Breast epithelium (tissue), 4 donors: Measurements from ENCODE around the gene VIT. TPM values are rescaled to one million over a fixed set of nuclear protein-coding genes. Genes with fewer than 3 reads are reported as not detected.

Experiments used
- DNase-seq, 2 donors: peaks; one replicate each; pipeline ENCODE4 v3.0.0-alpha.2; 2019; ENCODE audit warnings: low spot score in 2 of 2
- H3K27ac ChIP-seq, 2 donors: fragments of 200-600 bp; sonication (generic) in 1 of 2; one replicate each; pipeline ENCODE4 v1.5.1; 2016 to 2019; ENCODE audit warnings: mild to moderate bottlenecking in 1 of 2
- H3K27me3 ChIP-seq, 2 donors: fragments of 200-600 bp; sonication (generic) in 1 of 2; one replicate each; pipeline versions ENCODE4 v1.5.1 to v1.6.0; 2017 to 2019; ENCODE audit warnings: control low read depth in 1 of 2, mild to moderate bottlenecking in 1 of 2
- H3K36me3 ChIP-seq: fragments of 200-600 bp; one replicate; pipeline ENCODE4 v1.5.1; 2019
- H3K4me1 ChIP-seq, 2 donors: fragments of 200-600 bp; sonication (generic); one replicate each; pipeline ENCODE4 v1.5.1; 2016 to 2019; ENCODE audit warnings: control low read depth in 1 of 2
- H3K4me3 ChIP-seq, 3 donors: fragments of 200-600 bp; sonication (generic); 1 replicate in 2 of 3; 2 replicates in 1 of 3; pipeline ENCODE4 v1.5.1; 2016 to 2019; ENCODE audit warnings: mild to moderate bottlenecking in 3 of 3, moderate library complexity in 2 of 3
- H3K9me3 ChIP-seq, 2 donors: fragments of 200-600 bp; sonication (generic) in 1 of 2; one replicate each; pipeline ENCODE4 v1.5.1; 2016 to 2019; ENCODE audit warnings: control low read depth in 1 of 2
- POLR2A ChIP-seq: fragments of 450-650 bp; IDR thresholded peaks from one replicate; pipeline ENCODE4 v1.6.1; 2016; ENCODE audit warnings: antibody characterized with exemption, mild to moderate bottlenecking, moderate library complexity
- POLR2AphosphoS5 ChIP-seq, 3 donors: sonication (generic); formaldehyde crosslinking; IDR thresholded peaks; one replicate each; pipeline ENCODE4 v1.6.1; 2017; ENCODE audit warnings: antibody characterized with exemption in 3 of 3
- intact Hi-C: fragments of 100-400 bp; cut with DNase I; formaldehyde crosslinking; loops from one replicate; pipeline ENCODE4 v1.15.1; 2023; ENCODE audit warnings: low total_unique reads
- total RNA-seq, 3 donors: library from RNA; depleted of rRNA; stranded (reverse); fragments of >200 nt; gene quantifications; one replicate each; pipeline ENCODE4 v1.1.0, GENCODE V29; 2016
- TF ChIP-seq, protein P1 (sequence below), 3 donors: fragments of 450-650 bp; IDR thresholded peaks; one replicate each; pipeline ENCODE4 v1.5.1; 2016 to 2017; ENCODE audit warnings: antibody characterized with exemption in 3 of 3, mild to moderate bottlenecking in 3 of 3, moderate library complexity in 3 of 3

The VIT gene
- total RNA-seq, 3 donors from 2014 or later, result 7.9 to 136 (median 9.2) TPM

DNA sequence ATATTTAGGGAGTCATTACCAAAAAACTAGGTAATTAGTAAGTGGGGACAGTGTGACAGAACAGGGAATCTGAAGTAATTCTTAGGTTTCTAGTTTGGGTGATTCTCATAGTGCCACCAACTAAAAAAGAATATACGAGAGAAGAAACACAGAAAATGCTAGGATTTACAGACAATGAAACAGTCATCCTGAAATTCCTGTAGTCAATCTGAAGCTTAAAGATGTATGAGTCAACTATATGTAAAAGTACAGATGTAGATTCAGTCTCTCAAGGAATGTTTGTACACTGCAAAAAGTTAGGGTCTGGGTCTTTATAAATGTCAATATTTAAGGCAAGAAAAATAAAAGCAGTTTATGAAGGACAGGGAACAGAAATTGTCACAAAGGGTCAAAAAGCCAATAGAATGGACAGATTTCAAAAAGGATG is 162.9 kb downstream of the VIT start:
- Histone ChIP-seq H3K9me3 (no peaks in the 10 kb centered on the region), H3K4me3 (no peak overlapping the region), H3K27ac (no peak overlapping the region), H3K4me1 (no peaks in the 10 kb centered on the region), H3K36me3 (no peaks in the 10 kb centered on the region), H3K27me3 (no peaks in the 10 kb centered on the region)
- no peak for DNase-seq
- TF ChIP-seq POLR2AphosphoS5 (IDR thresholded peaks at IDR 0.05) (no peak), POLR2A (no peak)
- TF ChIP-seq, protein P1, sequence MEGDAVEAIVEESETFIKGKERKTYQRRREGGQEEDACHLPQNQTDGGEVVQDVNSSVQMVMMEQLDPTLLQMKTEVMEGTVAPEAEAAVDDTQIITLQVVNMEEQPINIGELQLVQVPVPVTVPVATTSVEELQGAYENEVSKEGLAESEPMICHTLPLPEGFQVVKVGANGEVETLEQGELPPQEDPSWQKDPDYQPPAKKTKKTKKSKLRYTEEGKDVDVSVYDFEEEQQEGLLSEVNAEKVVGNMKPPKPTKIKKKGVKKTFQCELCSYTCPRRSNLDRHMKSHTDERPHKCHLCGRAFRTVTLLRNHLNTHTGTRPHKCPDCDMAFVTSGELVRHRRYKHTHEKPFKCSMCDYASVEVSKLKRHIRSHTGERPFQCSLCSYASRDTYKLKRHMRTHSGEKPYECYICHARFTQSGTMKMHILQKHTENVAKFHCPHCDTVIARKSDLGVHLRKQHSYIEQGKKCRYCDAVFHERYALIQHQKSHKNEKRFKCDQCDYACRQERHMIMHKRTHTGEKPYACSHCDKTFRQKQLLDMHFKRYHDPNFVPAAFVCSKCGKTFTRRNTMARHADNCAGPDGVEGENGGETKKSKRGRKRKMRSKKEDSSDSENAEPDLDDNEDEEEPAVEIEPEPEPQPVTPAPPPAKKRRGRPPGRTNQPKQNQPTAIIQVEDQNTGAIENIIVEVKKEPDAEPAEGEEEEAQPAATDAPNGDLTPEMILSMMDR (IDR thresholded peaks at IDR 0.05), result no peak
- intact Hi-C loops, result no loop called here

DNA sequence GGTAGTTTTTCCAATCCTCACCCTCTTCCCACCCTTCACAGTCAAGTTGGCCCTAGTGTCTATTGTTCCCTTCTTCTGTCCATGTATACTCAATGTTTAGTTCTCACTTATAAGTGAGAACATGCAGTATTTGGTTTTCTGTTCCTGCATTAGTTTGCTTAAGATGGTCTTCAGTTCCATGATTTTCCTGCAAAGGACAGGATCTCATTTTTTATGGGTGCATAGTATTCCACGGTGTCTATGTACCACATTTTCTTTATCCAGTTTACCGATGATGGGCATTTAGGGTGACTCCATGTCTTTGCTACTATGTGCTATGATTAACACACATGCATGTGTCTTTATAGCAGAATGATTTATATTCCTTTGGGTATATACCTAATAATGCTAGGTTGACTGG is 165.4 kb downstream of the VIT start:
- H3K36me3 ChIP-seq, result no peaks in the 10 kb centered on the region
- intact Hi-C loops, result no loop called here

More for the DNA sequence above, 165.4 kb downstream of the VIT start:
- Histone ChIP-seq H3K27ac (no peak overlapping the region), H3K27me3 (no peaks in the 10 kb centered on the region), H3K9me3 (no peaks in the 10 kb centered on the region), H3K4me1 (no peaks in the 10 kb centered on the region), H3K4me3 (no peak overlapping the region)
- DNase-seq, result no peak
- TF ChIP-seq POLR2AphosphoS5 (IDR thresholded peaks at IDR 0.05) (no peak), POLR2A (no peak)
- TF ChIP-seq, protein P1 (IDR thresholded peaks at IDR 0.05), result no peak

Other genes starting within 250 kb of the VIT start
- 10 to 100 TPM; 48.5 to 63.8 (median 49.0) TPM for gene FEZ2, start 98.5 kb upstream of the VIT start, total RNA-seq